Measurements from ENCODE around the gene LPCAT3.
A peak's percentile ranks its signal among the peaks of the same experiment; 100 is the strongest.

Gene LPCAT3

GRCh38 chr12:6963016-6963731 lies 55.1 kb downstream of the LPCAT3 start:
- peak; percentile 95 for DNase-seq

GRCh38 chr12:6962285-6963015 lies 55.8 kb downstream of the LPCAT3 start:
- DNase-seq, result no peak

GRCh38 chr12:6961695-6962284 lies 56.5 kb downstream of the LPCAT3 start:
- DNase-seq, result peak; percentile 97

GRCh38 chr12:6961278-6961694 lies 57.0 kb downstream of the LPCAT3 start:
- DNase-seq, result peak; percentile 67

GRCh38 chr12:6960593-6961277 lies 57.5 kb downstream of the LPCAT3 start:
- DNase-seq, result peak; percentile 68

GRCh38 chr12:6959805-6960592 lies 58.3 kb downstream of the LPCAT3 start:
- no peak for DNase-seq

- no peak for DNase-seq
These were observed 59.0 kb downstream of the LPCAT3 start for GRCh38 chr12:6959058-6959804.

- no peak for DNase-seq
These were observed 59.6 kb downstream of the LPCAT3 start for GRCh38 chr12:6958609-6959057.

- DNase-seq, result no peak
These were observed 60.3 kb downstream of the LPCAT3 start for GRCh38 chr12:6957741-6958608.

- DNase-seq, result no peak
These were observed 61.0 kb downstream of the LPCAT3 start for GRCh38 chr12:6957151-6957701.

- DNase-seq, result peak; percentile 52
These were observed 62.1 kb downstream of the LPCAT3 start for GRCh38 chr12:6956021-6956727.

- no peak for DNase-seq
These were observed 62.9 kb downstream of the LPCAT3 start for GRCh38 chr12:6955108-6956020.

- DNase-seq, result no peak
These were observed 63.8 kb downstream of the LPCAT3 start for GRCh38 chr12:6954316-6955107.

GRCh38 chr12:6953442-6954315 lies 64.6 kb downstream of the LPCAT3 start:
- peak; percentile 61 for DNase-seq

- DNase-seq, result no peak
These were observed 65.3 kb downstream of the LPCAT3 start for GRCh38 chr12:6952863-6953441.
